IMR-90 (cell line): Measurements from ENCODE around the gene TNPO1. TPM values are rescaled to one million over a fixed set of nuclear protein-coding genes. Genes with fewer than 3 reads are reported as not detected.
A peak's percentile ranks its signal among the peaks of the same experiment; 100 is the strongest.

Source experiments
- ATAC-seq: fragments of 200-7000 bp; cut with Tn5 transposase; 2 replicates; pipeline ENCODE4 v1.9.1; 2020; ENCODE audit warnings: low read depth, mild to moderate bottlenecking, moderate library complexity
- BruUV-seq: library from RNA; stranded (reverse); fragments of 400-500 nt; replicated peaks from 2 replicates; lab custom pipeline; 2021; lab: Mats Ljungman, UMichigan
- CTCF ChIA-PET: fragments of 300-600 bp; formaldehyde crosslinking; extraction: SDS; loops from one replicate; lab custom pipeline; 2021; ENCODE audit warnings: antibody characterized with exemption; lab: Yijun Ruan, JAX
- POLR2A ChIA-PET: fragments of 300-600 bp; sonication (Branson Sonifier 250); formaldehyde crosslinking; loops from one replicate; lab custom pipeline; 2022; ENCODE audit warnings: antibody characterized with exemption; ENCODE audit not compliant: unreplicated experiment; lab: Charles Lee
- DNase-seq: peaks from one replicate; pipeline ENCODE4 v3.0.0; 2013
- H2AFZ ChIP-seq: replicated peaks from 2 replicates; pipeline ENCODE3; 2013; ENCODE audit warnings: low read length, mild to moderate bottlenecking; ENCODE audit not compliant: poor library complexity
- H2AK5ac ChIP-seq: 2 replicates; pipeline ENCODE4 v1.6.1; 2013; ENCODE audit warnings: low read depth, low read length, inconsistent platforms
- H2AK9ac ChIP-seq: replicated peaks from 2 replicates; pipeline ENCODE3; 2013; ENCODE audit warnings: mild to moderate bottlenecking, low read depth, low read length, moderate library complexity; ENCODE audit not compliant: poor library complexity
- H2BK120ac ChIP-seq: 2 replicates; pipeline ENCODE4 v1.6.1; 2013; ENCODE audit warnings: low read depth, low read length, inconsistent platforms
- H2BK15ac ChIP-seq: 3 replicates; pipeline ENCODE4 v1.6.1; 2013; ENCODE audit warnings: low read depth, low read length, inconsistent platforms
- H2BK20ac ChIP-seq: 2 replicates; pipeline ENCODE4 v1.6.1; 2013; ENCODE audit warnings: low read depth, mild to moderate bottlenecking, inconsistent platforms, low read length, moderate library complexity
- H2BK5ac ChIP-seq: 2 replicates; pipeline ENCODE4 v1.6.1; 2013; ENCODE audit warnings: mild to moderate bottlenecking, low read depth, low read length, inconsistent platforms; ENCODE audit not compliant: poor library complexity, severe bottlenecking
- H3K14ac ChIP-seq: replicated peaks from 2 replicates; pipeline ENCODE4 v1.6.1; 2013; ENCODE audit warnings: low read depth, low read length, inconsistent platforms
- H3K18ac ChIP-seq: 2 replicates; pipeline ENCODE4 v1.6.1; 2013; ENCODE audit warnings: low read depth, low read length, control low read depth
- H3K23ac ChIP-seq: 2 replicates; pipeline ENCODE4 v1.6.1; 2013; ENCODE audit warnings: low read depth, low read length, inconsistent platforms
- H3K27ac ChIP-seq: 2 replicates; pipeline ENCODE4 v1.5.1; 2013; ENCODE audit warnings: mild to moderate bottlenecking, control low read depth, low read length; ENCODE audit not compliant: insufficient read depth
- H3K27me3 ChIP-seq: 2 replicates; pipeline ENCODE4 v1.6.1; 2013; ENCODE audit warnings: low read length; ENCODE audit not compliant: control insufficient read depth, insufficient read depth
- H3K36me3 ChIP-seq: 2 replicates; pipeline ENCODE4 v1.6.1; 2013; ENCODE audit warnings: low read length, mixed read lengths; ENCODE audit not compliant: control insufficient read depth, insufficient read depth
- H3K4ac ChIP-seq: 2 replicates; pipeline ENCODE4 v1.6.1; 2013; ENCODE audit warnings: low read depth, low read length, inconsistent platforms
- H3K4me1 ChIP-seq: 2 replicates; pipeline ENCODE4 v1.6.1; 2013; ENCODE audit warnings: low read length, mixed read lengths; ENCODE audit not compliant: control insufficient read depth, insufficient read depth
- H3K4me2 ChIP-seq: 2 replicates; pipeline ENCODE4 v1.6.1; 2013; ENCODE audit warnings: low read depth, mild to moderate bottlenecking, control low read depth, low read length, moderate library complexity
- H3K4me3 ChIP-seq: 2 replicates; pipeline ENCODE4 v1.5.1; 2013; ENCODE audit warnings: low read depth, mild to moderate bottlenecking, control low read depth, low read length, moderate library complexity; ENCODE audit not compliant: insufficient read depth
- H3K56ac ChIP-seq: 2 replicates; pipeline ENCODE4 v1.6.1; 2013; ENCODE audit warnings: low read length, inconsistent platforms; ENCODE audit not compliant: insufficient read depth; ENCODE audit errors: extremely low read depth
- H3K79me1 ChIP-seq, 2 experiments: 2 replicates each; pipeline ENCODE4 v1.6.1; 2013; ENCODE audit warnings: low read length in 2 of 2, inconsistent platforms in 1 of 2, low read depth in 1 of 2
- H3K9ac ChIP-seq: 2 replicates; pipeline ENCODE4 v1.6.1; 2013; ENCODE audit warnings: low read depth, low read length, control low read depth
- H3K9me1 ChIP-seq: 2 replicates; pipeline ENCODE4 v1.6.1; 2013; ENCODE audit warnings: low read length, inconsistent platforms; ENCODE audit not compliant: insufficient read depth
- H3K9me3 ChIP-seq: 2 replicates; pipeline ENCODE4 v1.6.1; 2013; ENCODE audit warnings: low read length; ENCODE audit not compliant: control insufficient read depth, insufficient read depth
- H4K20me1 ChIP-seq: 2 replicates; pipeline ENCODE4 v1.6.1; 2013; ENCODE audit warnings: low read length, inconsistent platforms; ENCODE audit not compliant: insufficient read depth
- H4K5ac ChIP-seq: 2 replicates; pipeline ENCODE4 v1.6.1; 2013; ENCODE audit warnings: mild to moderate bottlenecking, low read depth, low read length, control low read depth
- H4K8ac ChIP-seq, 2 experiments: 2 replicates each; pipeline ENCODE4 v1.6.1; 2013; ENCODE audit warnings: low read depth in 2 of 2, low read length in 2 of 2, control low read depth in 1 of 2, inconsistent platforms in 1 of 2
- H4K91ac ChIP-seq: 2 replicates; pipeline ENCODE4 v1.6.1; 2013; ENCODE audit warnings: low read depth, low read length, inconsistent platforms; ENCODE audit not compliant: insufficient read depth
- BHLHE40 ChIP-seq: fragments of 150-350 bp; IDR thresholded peaks from 2 replicates; pipeline ENCODE4 v1.6.1; 2016; ENCODE audit warnings: mild to moderate bottlenecking, low read depth, low read length
- MAFK ChIP-seq: IDR thresholded peaks from 2 replicates; pipeline ENCODE4 v1.6.1; 2012; ENCODE audit warnings: low read depth, low read length, improper control_type of control experiment
- MAZ ChIP-seq: IDR thresholded peaks from 2 replicates; pipeline ENCODE4 v1.6.1; 2012; ENCODE audit warnings: low read depth, mild to moderate bottlenecking, low read length, improper control_type of control experiment, moderate library complexity, borderline replicate concordance
- RFX5 ChIP-seq: IDR thresholded peaks from 2 replicates; pipeline ENCODE4 v1.8.0; 2012; ENCODE audit warnings: low read depth, mild to moderate bottlenecking, low read length, moderate library complexity
- WGBS, 2 experiments: methylation state at CpG; one replicate each; pipeline versions ENCODE4 v1.1.5 to v1.1.7; 2013; ENCODE audit warnings: missing lambda C conversion rate in 2 of 2; ENCODE audit not compliant: insufficient read length in 1 of 2; ENCODE audit errors: extremely low coverage in 2 of 2; 5-methylcytosine and 5-hydroxymethylcytosine counted together
- dilution Hi-C: fragments of 300-500 bp; cut with HindIII; formaldehyde crosslinking; loops from one replicate; pipeline ENCODE4 v1.14.3; 2018; ENCODE audit warnings: low sequenced_read_pairs; ENCODE audit not compliant: unreplicated experiment
- in situ Hi-C: fragments of 300-500 bp; cut with MboI; formaldehyde crosslinking; loops from 3 replicates; pipeline ENCODE4 v1.14.3; 2019; ENCODE audit warnings: low sequenced_read_pairs, inconsistent platforms, mixed read lengths
- intact Hi-C: fragments of 100-400 bp; cut with micrococcal nuclease; formaldehyde crosslinking; loops from 2 replicates; pipeline ENCODE4 v1.10.0; 2022
- polyA plus RNA-seq, 3 experiments: library from polyadenylated mRNA; depleted of rRNA; stranded (reverse); fragments of >200 nt; gene quantifications; 2 replicates each; pipeline ENCODE4 v1.2.3, GENCODE V29; 2012; ENCODE audit warnings: low replicate concordance in 1 of 3
- total RNA-seq: library from RNA; depleted of rRNA; stranded (reverse); fragments of >200 nt; gene quantifications from 2 replicates; pipeline ENCODE4 v1.2.3, GENCODE V29; 2012

The TNPO1 gene
- total and polyA plus RNA-seq, 2 of the 4 experiments (the other 2 are of a cell fraction), result 45.5 to 400 TPM

- TF ChIP-seq RFX5, result no peak
Observed at GRCh38 chr5:72847989-72848473, 31.6 kb downstream of the TNPO1 start (continued).

GRCh38 chr5:72848474-72849428 is 32.3 kb downstream of the TNPO1 start:
- peak overlapping the region; percentile 76 for H2AFZ ChIP-seq
- POLR2A ChIA-PET, result interaction anchor here (0.6 to 1.1 kb wide), 3 partner anchors 9 to 238 kb away, joined by 3 to 5 read pairs (median 4); no protein-coding TSS in a partner anchor
- no TSS peak for BruUV-seq
- WGBS, 2 experiments, result 0% methylated on average over 8 of the region's 81 CpGs; no CpG with 5 or more reads in 1 of the 2 experiments
- peak overlapping the region; percentile 97 for H2AK9ac ChIP-seq
- TF ChIP-seq MAZ, result 0 out of 2 replicates have a peak, but pooled peaks have one; percentile 35
- TF ChIP-seq MAFK, result no peak
- no peak for TF ChIP-seq BHLHE40
- H3K23ac ChIP-seq, result peak overlapping the region; percentile 96
- H3K36me3 ChIP-seq, result peaks cover 7% of the 10 kb centered on the region
- H4K91ac ChIP-seq, result peak overlapping the region; percentile 87
- H3K4me3 ChIP-seq, result peak overlapping the region; percentile 76
- H2BK15ac ChIP-seq, result peak overlapping the region; percentile 45; the same call in 1 of the 3 replicates
- no peaks in the 10 kb centered on the region for H3K9me3 ChIP-seq
- H3K27ac ChIP-seq, result peak overlapping the region; percentile 98
- H4K20me1 ChIP-seq, result peaks cover 72% of the 10 kb centered on the region
- CTCF ChIA-PET, result interaction anchor here (1.1 kb wide), 1 partner anchor 238 kb away, joined by 3 read pairs; no protein-coding TSS in a partner anchor
- H4K8ac ChIP-seq, result peak overlapping the region; percentile 48 to 52; a peak in 1 of 4 replicates
- H2BK5ac ChIP-seq, result peak overlapping the region; percentile 88
- peak overlapping the region; percentile 95 for H3K14ac ChIP-seq
- H3K56ac ChIP-seq, result peak overlapping the region; percentile 90
- peaks cover 7% of the 10 kb centered on the region for H3K4me1 ChIP-seq
- H3K27me3 ChIP-seq, result no peaks in the 10 kb centered on the region
- peak overlapping the region; percentile 48 for H3K18ac ChIP-seq
- peaks cover 0 to 56% of the 10 kb centered on the region in 2 experiments; a peak in 3 of 4 replicates for H3K79me1 ChIP-seq
- peaks cover 13% of the 10 kb centered on the region for H3K9me1 ChIP-seq
- DNase-seq (peak; percentile 29), ATAC-seq (peak; percentile 68)
- peak overlapping the region; percentile 89 for H3K4ac ChIP-seq
- intact Hi-C loops, result loop anchor here (1.0 to 10.0 kb wide), 4 partner anchors 31 to 484 kb away; no protein-coding TSS in a partner anchor
- 0 out of 2 replicates have a peak overlapping the region, but pooled peaks have one; percentile 13 for H4K5ac ChIP-seq
- H2BK20ac ChIP-seq, result no peak overlapping the region; the same call in 1 of the 2 replicates
- peak overlapping the region; percentile 20 for H2AK5ac ChIP-seq
- H3K9ac ChIP-seq, result peak overlapping the region; percentile 93
- peak overlapping the region; percentile 65; the same call in 1 of the 2 replicates for H2BK120ac ChIP-seq
- in situ Hi-C loops, result no loop called here
- peak overlapping the region; percentile 100 for H3K4me2 ChIP-seq
- dilution Hi-C loops, result no loop called here
